SK-N-SH treated with all-trans-retinoic acid at 6 μM for 48 hours (cell line): Measurements from ENCODE around the gene VCPKMT.

ENCODE experiments used
- ATAC-seq: fragments of 200-7000 bp; cut with Tn5 transposase; 3 replicates; pipeline ENCODE4 v1.9.1; 2020; ENCODE audit warnings: mild to moderate bottlenecking, moderate library complexity
- ARNTL ChIP-seq: fragments of 450-650 bp; formaldehyde crosslinking; IDR thresholded peaks from 2 replicates; pipeline ENCODE4 v1.5.0; 2020; ENCODE audit warnings: low read depth, mild to moderate bottlenecking, moderate library complexity, borderline replicate concordance
- BACH2 ChIP-seq: fragments of 250-450 bp; sonication (Bioruptor Pico); IDR thresholded peaks from 2 replicates; pipeline ENCODE4 v1.9.0; 2021; ENCODE audit warnings: mild to moderate bottlenecking, borderline replicate concordance
- CREB5 ChIP-seq: fragments of 250-450 bp; sonication (Bioruptor Pico); IDR thresholded peaks from 2 replicates; pipeline ENCODE4 v1.5.1; 2020; ENCODE audit warnings: low read depth, mild to moderate bottlenecking, moderate library complexity
- CSDC2 ChIP-seq: fragments of 250-450 bp; sonication (Bioruptor Pico); IDR thresholded peaks from 2 replicates; pipeline ENCODE4 v1.5.0; 2020; ENCODE audit warnings: mild to moderate bottlenecking, moderate library complexity
- GLIS3 ChIP-seq: fragments of 250-450 bp; sonication (Bioruptor Pico); IDR thresholded peaks from 2 replicates; pipeline ENCODE4 v1.5.0; 2020; ENCODE audit warnings: mild to moderate bottlenecking, moderate library complexity
- ISL1 ChIP-seq: fragments of 250-450 bp; sonication (Bioruptor Pico); IDR thresholded peaks from 2 replicates; pipeline ENCODE4 v2.1.2; 2022; ENCODE audit warnings: mild to moderate bottlenecking, moderate library complexity
- OSR1 ChIP-seq: fragments of 250-450 bp; sonication (Bioruptor Pico); IDR thresholded peaks from 2 replicates; pipeline ENCODE4 v1.8.0; 2022; ENCODE audit warnings: moderate library complexity, mild to moderate bottlenecking, inconsistent platforms
- PATZ1 ChIP-seq: fragments of 250-450 bp; sonication (Bioruptor Pico); IDR thresholded peaks from 2 replicates; pipeline ENCODE4 v1.8.0; 2020; ENCODE audit warnings: mild to moderate bottlenecking, moderate library complexity, borderline replicate concordance
- PPARA ChIP-seq: fragments of 250-450 bp; sonication (Bioruptor Pico); IDR thresholded peaks from 2 replicates; pipeline ENCODE4 v1.5.0; 2020; ENCODE audit warnings: mild to moderate bottlenecking, borderline replicate concordance
- RARB ChIP-seq: fragments of 250-450 bp; sonication (Bioruptor Pico); IDR thresholded peaks from 2 replicates; pipeline ENCODE4 v1.8.0; 2021; ENCODE audit warnings: mild to moderate bottlenecking, moderate library complexity
- SNAI2 ChIP-seq: fragments of 250-450 bp; sonication (Bioruptor Pico); IDR thresholded peaks from 2 replicates; pipeline ENCODE4 v1.5.0; 2020; ENCODE audit warnings: mild to moderate bottlenecking, moderate library complexity
- TOX ChIP-seq: fragments of 250-450 bp; sonication (Bioruptor Pico); IDR thresholded peaks from 2 replicates; pipeline ENCODE4 v1.8.0; 2021; ENCODE audit warnings: mild to moderate bottlenecking, moderate library complexity, borderline replicate concordance
- ZC3H10 ChIP-seq: fragments of 250-450 bp; sonication (Bioruptor Pico); IDR thresholded peaks from 2 replicates; pipeline ENCODE4 v1.5.1; 2021; ENCODE audit warnings: mild to moderate bottlenecking, moderate library complexity
- ZFP3 ChIP-seq: fragments of 250-450 bp; sonication (Bioruptor Pico); IDR thresholded peaks from 2 replicates; pipeline ENCODE4 v1.5.0; 2020; ENCODE audit warnings: mild to moderate bottlenecking, moderate library complexity
- ZFP30 ChIP-seq: fragments of 450-650 bp; formaldehyde crosslinking; IDR thresholded peaks from 2 replicates; pipeline ENCODE4 v1.5.0; 2022; ENCODE audit warnings: mild to moderate bottlenecking, moderate library complexity
- ZNF565 ChIP-seq: fragments of 450-650 bp; formaldehyde crosslinking; conservative IDR thresholded peaks from 2 replicates; pipeline ENCODE4 v1.5.0; 2020; ENCODE audit warnings: low read depth, mild to moderate bottlenecking, moderate library complexity
- ZNF70 ChIP-seq: fragments of 450-650 bp; formaldehyde crosslinking; IDR thresholded peaks from 2 replicates; pipeline ENCODE4 v1.5.0; 2020; ENCODE audit warnings: mild to moderate bottlenecking, moderate library complexity
- ZNF8 ChIP-seq: fragments of 450-650 bp; formaldehyde crosslinking; IDR thresholded peaks from 2 replicates; pipeline ENCODE4 v1.5.0; 2020; ENCODE audit warnings: mild to moderate bottlenecking, moderate library complexity
- TF ChIP-seq, protein P1 (sequence below): fragments of 250-450 bp; sonication (Bioruptor Pico); IDR thresholded peaks from 2 replicates; pipeline ENCODE4 v1.8.0; 2021; ENCODE audit warnings: low read depth, mild to moderate bottlenecking, moderate library complexity, borderline replicate concordance
- TF ChIP-seq, protein P2 (sequence below): fragments of 250-450 bp; sonication (Bioruptor Pico); IDR thresholded peaks from 2 replicates; pipeline ENCODE4 v1.5.0; 2020; ENCODE audit warnings: mild to moderate bottlenecking, moderate library complexity
- TF ChIP-seq, protein P3 (sequence below): fragments of 250-450 bp; sonication (Bioruptor Pico); IDR thresholded peaks from 2 replicates; pipeline ENCODE4 v1.5.1; 2021; ENCODE audit warnings: mild to moderate bottlenecking, moderate library complexity

Gene VCPKMT

GRCh38 chr14:50109342-50109741, 7.0 kb downstream of the VCPKMT start:
- no peak for TF ChIP-seq PATZ1
- no peak for TF ChIP-seq OSR1 (CRISPR knock-in tag)
- no peak for TF ChIP-seq SNAI2
- TF ChIP-seq ZFP3 (CRISPR knock-in tag) = no peak
- TF ChIP-seq TOX (CRISPR knock-in tag) = no peak
- TF ChIP-seq ZNF565 (CRISPR knock-in tag) = no peak
- no peak for TF ChIP-seq ZFP30 (CRISPR knock-in tag)
- no peak for TF ChIP-seq CREB5 (CRISPR knock-in tag)
- no peak for TF ChIP-seq ZNF8
- TF ChIP-seq ZC3H10 (CRISPR knock-in tag) = no peak
- TF ChIP-seq ARNTL = no peak
- no peak for TF ChIP-seq CSDC2 (CRISPR knock-in tag)
- no peak for TF ChIP-seq ZNF70 (CRISPR knock-in tag)
- no peak for TF ChIP-seq RARB (CRISPR knock-in tag)
- TF ChIP-seq BACH2 (CRISPR knock-in tag) = no peak
- no peak for TF ChIP-seq ISL1
- TF ChIP-seq PPARA = no peak
- no peak for TF ChIP-seq GLIS3 (CRISPR knock-in tag)
- TF ChIP-seq, protein P1, sequence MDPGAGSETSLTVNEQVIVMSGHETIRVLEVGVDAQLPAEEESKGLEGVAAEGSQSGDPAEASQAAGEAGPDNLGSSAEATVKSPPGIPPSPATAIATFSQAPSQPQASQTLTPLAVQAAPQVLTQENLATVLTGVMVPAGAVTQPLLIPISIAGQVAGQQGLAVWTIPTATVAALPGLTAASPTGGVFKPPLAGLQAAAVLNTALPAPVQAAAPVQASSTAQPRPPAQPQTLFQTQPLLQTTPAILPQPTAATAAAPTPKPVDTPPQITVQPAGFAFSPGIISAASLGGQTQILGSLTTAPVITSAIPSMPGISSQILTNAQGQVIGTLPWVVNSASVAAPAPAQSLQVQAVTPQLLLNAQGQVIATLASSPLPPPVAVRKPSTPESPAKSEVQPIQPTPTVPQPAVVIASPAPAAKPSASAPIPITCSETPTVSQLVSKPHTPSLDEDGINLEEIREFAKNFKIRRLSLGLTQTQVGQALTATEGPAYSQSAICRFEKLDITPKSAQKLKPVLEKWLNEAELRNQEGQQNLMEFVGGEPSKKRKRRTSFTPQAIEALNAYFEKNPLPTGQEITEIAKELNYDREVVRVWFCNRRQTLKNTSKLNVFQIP = no peak
- TF ChIP-seq, protein P2, sequence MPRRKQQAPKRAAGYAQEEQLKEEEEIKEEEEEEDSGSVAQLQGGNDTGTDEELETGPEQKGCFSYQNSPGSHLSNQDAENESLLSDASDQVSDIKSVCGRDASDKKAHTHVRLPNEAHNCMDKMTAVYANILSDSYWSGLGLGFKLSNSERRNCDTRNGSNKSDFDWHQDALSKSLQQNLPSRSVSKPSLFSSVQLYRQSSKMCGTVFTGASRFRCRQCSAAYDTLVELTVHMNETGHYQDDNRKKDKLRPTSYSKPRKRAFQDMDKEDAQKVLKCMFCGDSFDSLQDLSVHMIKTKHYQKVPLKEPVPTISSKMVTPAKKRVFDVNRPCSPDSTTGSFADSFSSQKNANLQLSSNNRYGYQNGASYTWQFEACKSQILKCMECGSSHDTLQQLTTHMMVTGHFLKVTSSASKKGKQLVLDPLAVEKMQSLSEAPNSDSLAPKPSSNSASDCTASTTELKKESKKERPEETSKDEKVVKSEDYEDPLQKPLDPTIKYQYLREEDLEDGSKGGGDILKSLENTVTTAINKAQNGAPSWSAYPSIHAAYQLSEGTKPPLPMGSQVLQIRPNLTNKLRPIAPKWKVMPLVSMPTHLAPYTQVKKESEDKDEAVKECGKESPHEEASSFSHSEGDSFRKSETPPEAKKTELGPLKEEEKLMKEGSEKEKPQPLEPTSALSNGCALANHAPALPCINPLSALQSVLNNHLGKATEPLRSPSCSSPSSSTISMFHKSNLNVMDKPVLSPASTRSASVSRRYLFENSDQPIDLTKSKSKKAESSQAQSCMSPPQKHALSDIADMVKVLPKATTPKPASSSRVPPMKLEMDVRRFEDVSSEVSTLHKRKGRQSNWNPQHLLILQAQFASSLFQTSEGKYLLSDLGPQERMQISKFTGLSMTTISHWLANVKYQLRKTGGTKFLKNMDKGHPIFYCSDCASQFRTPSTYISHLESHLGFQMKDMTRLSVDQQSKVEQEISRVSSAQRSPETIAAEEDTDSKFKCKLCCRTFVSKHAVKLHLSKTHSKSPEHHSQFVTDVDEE (CRISPR knock-in tag) = no peak

GRCh38 chr14:50107850-50108249, 8.5 kb downstream of the VCPKMT start:
- no peak for ATAC-seq
- TF ChIP-seq ZFP3 (CRISPR knock-in tag) (no peak), PATZ1 (no peak), BACH2 (CRISPR knock-in tag) (no peak), ZC3H10 (CRISPR knock-in tag) (no peak), ARNTL (no peak), OSR1 (CRISPR knock-in tag) (no peak), GLIS3 (CRISPR knock-in tag) (no peak), ISL1 (no peak), SNAI2 (no peak), ZNF565 (CRISPR knock-in tag) (no peak), CSDC2 (CRISPR knock-in tag) (no peak)
- TF ChIP-seq, protein P3, sequence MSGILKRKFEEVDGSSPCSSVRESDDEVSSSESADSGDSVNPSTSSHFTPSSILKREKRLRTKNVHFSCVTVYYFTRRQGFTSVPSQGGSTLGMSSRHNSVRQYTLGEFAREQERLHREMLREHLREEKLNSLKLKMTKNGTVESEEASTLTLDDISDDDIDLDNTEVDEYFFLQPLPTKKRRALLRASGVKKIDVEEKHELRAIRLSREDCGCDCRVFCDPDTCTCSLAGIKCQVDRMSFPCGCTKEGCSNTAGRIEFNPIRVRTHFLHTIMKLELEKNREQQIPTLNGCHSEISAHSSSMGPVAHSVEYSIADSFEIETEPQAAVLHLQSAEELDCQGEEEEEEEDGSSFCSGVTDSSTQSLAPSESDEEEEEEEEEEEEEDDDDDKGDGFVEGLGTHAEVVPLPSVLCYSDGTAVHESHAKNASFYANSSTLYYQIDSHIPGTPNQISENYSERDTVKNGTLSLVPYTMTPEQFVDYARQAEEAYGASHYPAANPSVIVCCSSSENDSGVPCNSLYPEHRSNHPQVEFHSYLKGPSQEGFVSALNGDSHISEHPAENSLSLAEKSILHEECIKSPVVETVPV (CRISPR knock-in tag) = no peak

More at GRCh38 chr14:50109342-50109741, 7.0 kb downstream of the VCPKMT start:
- peak; percentile 43; the same call in 1 of the 3 replicates for ATAC-seq
